ENCODE results near the gene MICAL3. TPM values are rescaled to one million over a fixed set of nuclear protein-coding genes. Genes with fewer than 3 reads are reported as not detected.

The MICAL3 gene
- total RNA-seq, 1 donor from 2014 or later, result 47.9 TPM

- H3K27ac Mint-ChIP-seq (ENCODE audit: unreplicated experiment), result no peak overlapping the region
- no peaks in the 10 kb centered on the region for H3K9me3 Mint-ChIP-seq (ENCODE audit: unreplicated experiment)
- no peaks in the 10 kb centered on the region for H3K27me3 Mint-ChIP-seq (ENCODE audit: unreplicated experiment)
- no peak overlapping the region for H3K4me3 Mint-ChIP-seq (ENCODE audit: unreplicated experiment)
- H3K36me3 Mint-ChIP-seq (ENCODE audit: unreplicated experiment), result peaks cover 30% of the 10 kb centered on the region
- TF ChIP-seq CTCF (IDR thresholded peaks at IDR 0.05), result no peak
- no peaks in the 10 kb centered on the region for H3K4me1 Mint-ChIP-seq (ENCODE audit: unreplicated experiment)
- DNase-seq (ENCODE audit: extremely low spot score, unreplicated experiment), result no peak
Observed at GRCh38 chr22:17884084-17884483, 140.3 kb downstream of the MICAL3 start.

GRCh38 chr22:17883356-17883755, 141.0 kb downstream of the MICAL3 start:
- H3K9me3 Mint-ChIP-seq (ENCODE audit: unreplicated experiment), result no peaks in the 10 kb centered on the region
- TF ChIP-seq CTCF (IDR thresholded peaks at IDR 0.05), result no peak
- H3K27ac Mint-ChIP-seq (ENCODE audit: unreplicated experiment), result no peak overlapping the region
- DNase-seq (ENCODE audit: extremely low spot score, unreplicated experiment), result no peak
- peaks cover 26% of the 10 kb centered on the region for H3K36me3 Mint-ChIP-seq (ENCODE audit: unreplicated experiment)
- H3K4me3 Mint-ChIP-seq (ENCODE audit: unreplicated experiment), result no peak overlapping the region
- no peaks in the 10 kb centered on the region for H3K4me1 Mint-ChIP-seq (ENCODE audit: unreplicated experiment)
- H3K27me3 Mint-ChIP-seq (ENCODE audit: unreplicated experiment), result no peaks in the 10 kb centered on the region

- no peak for DNase-seq (ENCODE audit: extremely low spot score, unreplicated experiment)
- H3K27ac Mint-ChIP-seq (ENCODE audit: unreplicated experiment), result no peak overlapping the region
- no peak overlapping the region for H3K4me3 Mint-ChIP-seq (ENCODE audit: unreplicated experiment)
- H3K4me1 Mint-ChIP-seq (ENCODE audit: unreplicated experiment), result no peaks in the 10 kb centered on the region
- no peaks in the 10 kb centered on the region for H3K9me3 Mint-ChIP-seq (ENCODE audit: unreplicated experiment)
- TF ChIP-seq CTCF (IDR thresholded peaks at IDR 0.05), result no peak
- H3K36me3 Mint-ChIP-seq (ENCODE audit: unreplicated experiment), result peaks cover 23% of the 10 kb centered on the region
- no peaks in the 10 kb centered on the region for H3K27me3 Mint-ChIP-seq (ENCODE audit: unreplicated experiment)
Observed at GRCh38 chr22:17882727-17883126, 141.6 kb downstream of the MICAL3 start.

GRCh38 chr22:17882162-17882561, 142.2 kb downstream of the MICAL3 start:
- TF ChIP-seq CTCF (IDR thresholded peaks at IDR 0.05), result no peak
- Mint-ChIP-seq H3K4me1 (ENCODE audit: unreplicated experiment) (no peaks in the 10 kb centered on the region), H3K9me3 (ENCODE audit: unreplicated experiment) (no peaks in the 10 kb centered on the region), H3K27ac (ENCODE audit: unreplicated experiment) (no peak overlapping the region), H3K27me3 (ENCODE audit: unreplicated experiment) (no peaks in the 10 kb centered on the region), H3K4me3 (ENCODE audit: unreplicated experiment) (no peak overlapping the region), H3K36me3 (ENCODE audit: unreplicated experiment) (peaks cover 19% of the 10 kb centered on the region)
- DNase-seq (ENCODE audit: extremely low spot score, unreplicated experiment), result no peak

- Mint-ChIP-seq H3K36me3 (ENCODE audit: unreplicated experiment) (peaks cover 17% of the 10 kb centered on the region), H3K27me3 (ENCODE audit: unreplicated experiment) (no peaks in the 10 kb centered on the region), H3K4me3 (ENCODE audit: unreplicated experiment) (no peak overlapping the region), H3K4me1 (ENCODE audit: unreplicated experiment) (no peaks in the 10 kb centered on the region), H3K9me3 (ENCODE audit: unreplicated experiment) (no peaks in the 10 kb centered on the region), H3K27ac (ENCODE audit: unreplicated experiment) (no peak overlapping the region)
- DNase-seq (ENCODE audit: extremely low spot score, unreplicated experiment), result no peak
- TF ChIP-seq CTCF (IDR thresholded peaks at IDR 0.05), result no peak
Observed at GRCh38 chr22:17881366-17881765, 143.0 kb downstream of the MICAL3 start.

Measured in osteocyte (in vitro differentiated cells).